HG03460 (cell line): ENCODE data around the gene TNPO1.
A peak's percentile ranks its signal among the peaks of the same experiment; 100 is the strongest.
"Not testable (repeated sequence)": the region's sequence is repeated elsewhere in the genome, so short reads cannot be mapped to it uniquely, and the experiment has no call there.

Experiments used
- ATAC-seq: cut with Tn5 transposase; IDR thresholded peaks from one replicate; pipeline ENCODE4 v1.9.1; 2021; ENCODE audit not compliant: unreplicated experiment

The TNPO1 gene

DNA sequence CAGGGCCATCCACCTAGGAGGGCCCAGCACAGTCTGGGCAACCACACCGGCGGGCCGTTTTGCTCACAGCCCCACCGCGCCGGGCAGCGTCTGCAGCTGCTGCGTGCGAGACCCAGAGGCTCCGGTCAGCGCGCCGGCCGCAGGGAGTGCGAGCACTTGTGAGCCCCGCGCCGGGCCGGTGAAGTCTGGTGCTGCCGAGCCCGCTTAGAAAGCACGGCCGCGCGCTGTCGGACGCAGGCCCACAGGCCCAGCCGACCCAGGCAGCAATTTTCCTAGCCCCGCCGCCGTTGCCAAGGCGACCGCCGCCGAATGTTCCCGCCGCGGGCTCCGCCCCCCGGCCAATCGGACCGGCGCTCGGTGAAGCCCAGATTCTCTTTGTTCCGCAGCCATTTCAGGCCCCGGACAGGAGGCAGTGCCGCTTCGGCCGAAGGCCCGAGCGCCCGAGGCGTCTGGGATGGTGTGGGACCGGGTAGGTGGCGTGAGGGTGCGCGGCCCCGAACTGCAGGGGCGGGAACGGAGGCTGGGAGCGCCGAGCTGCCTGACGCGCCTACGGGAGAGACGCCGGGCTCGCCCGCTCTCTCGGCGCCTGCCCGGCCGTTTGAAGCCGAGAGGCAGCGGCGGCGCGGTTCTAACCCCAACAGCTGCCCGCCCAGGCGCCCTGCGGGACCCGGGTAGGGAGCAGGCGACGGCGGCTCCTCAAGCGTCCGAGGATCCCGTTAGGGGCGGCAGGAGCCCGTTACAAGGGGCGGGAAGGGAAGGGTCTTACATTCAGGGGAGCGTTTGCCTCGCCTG is at the start of gene TNPO1:
TNPO1 (plus strand) TSS at position 378 of the 792 bp plus-strand sequence; CDS start at position 455, 77 bp downstream.
- peak; percentile 81 for ATAC-seq

DNA sequence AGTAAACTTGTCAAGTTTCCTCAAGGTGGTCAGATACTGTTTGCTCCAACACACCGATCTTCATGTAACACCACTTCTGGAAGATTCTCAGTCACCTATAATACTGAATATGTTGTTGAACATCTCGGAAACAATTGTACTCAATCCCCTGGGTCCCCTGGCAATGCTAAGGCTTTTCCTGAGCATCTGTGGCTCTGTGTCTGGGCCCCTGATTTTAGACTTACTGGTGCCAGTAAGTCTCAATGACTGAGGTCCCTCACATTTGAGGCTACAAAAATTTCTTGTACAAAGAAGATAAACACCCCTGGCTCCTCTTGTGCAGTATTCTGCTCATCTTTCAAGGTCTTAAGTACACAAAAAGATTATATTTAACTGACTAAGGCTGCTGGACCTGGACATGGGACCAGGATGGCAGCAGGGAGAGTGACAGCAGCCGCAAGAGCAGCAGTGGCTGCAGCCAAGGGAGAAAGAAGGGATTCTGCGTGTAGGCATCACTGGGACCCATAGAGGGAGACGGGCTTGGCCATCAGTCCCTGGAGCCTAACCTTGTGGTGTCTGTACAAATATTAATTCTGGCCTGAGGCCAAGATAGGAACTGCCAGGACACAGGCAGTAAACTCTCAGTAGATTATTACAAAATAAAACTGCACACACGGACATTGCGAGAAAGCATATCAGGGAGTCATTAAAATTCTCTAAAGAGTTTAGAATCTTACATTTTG is 49.0 kb upstream of the TNPO1 start:
- no peak for ATAC-seq

DNA sequence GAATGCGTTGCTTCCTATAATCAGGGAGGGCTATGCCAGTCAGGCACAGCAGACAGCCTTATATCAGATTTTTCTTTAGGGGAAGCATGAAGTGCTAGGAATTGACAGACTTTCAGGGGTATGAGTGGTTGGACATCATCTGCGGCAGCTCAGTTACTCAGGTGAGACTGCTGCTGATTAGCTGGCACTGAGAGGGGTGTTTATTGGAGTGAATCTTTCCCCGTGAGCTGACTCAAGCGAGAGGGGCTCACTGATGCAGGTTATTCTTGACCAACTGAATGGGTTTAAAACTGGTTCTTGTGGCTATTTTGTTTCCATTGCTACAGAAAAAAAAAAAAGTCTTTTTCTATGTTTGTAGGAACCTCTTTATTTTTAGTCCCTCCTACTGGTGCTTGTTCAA is 46.2 kb upstream of the TNPO1 start:
- no peak for ATAC-seq

DNA sequence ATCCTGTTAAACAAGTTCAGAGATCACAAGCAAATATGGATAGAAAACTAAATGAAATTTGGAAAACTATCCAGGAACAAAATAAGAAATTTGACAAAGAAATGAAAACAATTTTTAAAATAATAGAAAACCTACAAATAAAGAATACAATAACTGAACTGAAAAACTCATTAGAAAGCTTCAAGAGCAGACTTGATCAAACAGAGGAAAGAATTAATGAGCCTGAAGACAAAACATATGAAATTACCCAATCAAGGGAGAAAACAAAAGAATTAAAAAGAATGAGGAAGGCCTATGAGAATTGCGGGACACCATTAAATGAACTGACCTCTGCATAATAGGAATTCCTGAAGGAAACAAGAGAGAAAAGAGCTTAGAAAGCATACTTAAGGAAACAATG is 39.8 kb upstream of the TNPO1 start:
- no peak for ATAC-seq

DNA sequence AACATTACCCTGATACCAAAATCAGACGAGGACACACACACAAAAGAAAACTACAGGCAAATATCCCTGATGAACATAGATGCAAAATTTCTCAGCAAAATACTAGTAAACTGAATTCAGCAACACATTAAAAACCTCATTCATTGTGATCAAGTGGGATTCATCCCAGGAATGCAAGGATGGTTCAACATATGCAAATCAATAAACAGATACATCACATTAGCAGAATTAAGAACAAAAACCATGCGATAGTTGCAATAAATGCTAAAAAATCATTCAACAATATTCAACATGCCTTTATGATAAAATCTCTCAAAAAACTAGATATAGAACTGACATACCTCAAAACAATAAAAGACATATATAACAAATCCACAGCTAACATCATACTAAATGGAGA is 36.9 kb upstream of the TNPO1 start:
- no peak for ATAC-seq

DNA sequence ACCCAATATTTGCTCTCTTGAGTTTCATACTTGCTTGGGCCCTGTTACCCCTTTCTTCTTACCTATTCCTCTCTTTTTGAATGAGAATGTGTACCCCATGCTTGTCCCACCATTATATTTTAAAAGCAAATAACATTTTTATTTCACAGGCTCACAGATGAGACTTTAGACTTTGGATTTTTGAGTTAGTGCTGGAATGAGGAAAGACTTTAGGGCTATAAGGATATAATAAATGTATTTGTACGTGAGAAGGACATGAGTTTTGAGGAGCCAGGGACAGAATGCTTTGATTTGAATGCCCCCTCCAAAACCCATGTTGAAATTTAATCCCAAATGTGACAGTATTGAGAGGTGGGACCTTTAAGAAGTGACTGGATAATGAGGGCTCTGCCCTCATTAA is 33.1 kb upstream of the TNPO1 start:
- no peak for ATAC-seq

DNA sequence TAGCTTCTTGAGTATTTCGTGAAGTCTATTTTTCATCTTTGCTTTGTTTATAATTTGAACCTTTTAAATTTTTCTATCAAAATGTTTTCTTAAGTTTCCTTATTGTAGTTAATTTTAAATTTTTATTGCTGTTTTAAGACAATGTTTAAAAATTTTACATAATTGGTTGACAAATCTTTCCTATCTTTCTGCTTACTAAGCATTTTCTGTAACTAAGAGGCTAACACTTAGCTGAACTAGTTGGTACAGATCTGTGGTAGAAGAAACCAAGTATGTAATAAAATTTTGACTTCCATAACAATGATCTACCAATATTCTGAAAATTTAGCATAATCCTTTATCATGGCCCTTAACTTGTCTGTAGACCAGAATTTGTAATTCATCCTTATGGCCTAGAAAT is 32.3 kb upstream of the TNPO1 start:
- ATAC-seq: no peak

DNA sequence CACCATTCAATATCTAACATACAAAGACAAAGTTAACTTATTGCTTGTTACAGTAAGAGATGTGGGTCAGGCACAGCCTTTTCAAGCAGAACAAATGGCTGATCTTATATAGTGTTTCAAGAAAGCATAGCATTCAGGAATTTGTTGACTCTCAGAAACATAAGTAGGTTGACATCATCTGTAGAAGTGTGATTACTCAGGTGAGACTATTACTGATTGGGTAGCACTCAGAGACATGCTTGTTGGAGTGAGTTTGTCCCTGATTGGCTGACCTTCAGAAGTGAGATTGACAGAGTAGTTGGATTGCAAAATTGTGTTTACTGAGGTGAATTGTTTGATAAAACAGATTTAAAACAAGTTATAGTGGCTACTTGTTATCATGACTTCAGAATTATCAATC is 30.7 kb upstream of the TNPO1 start:
- no peak for ATAC-seq

DNA sequence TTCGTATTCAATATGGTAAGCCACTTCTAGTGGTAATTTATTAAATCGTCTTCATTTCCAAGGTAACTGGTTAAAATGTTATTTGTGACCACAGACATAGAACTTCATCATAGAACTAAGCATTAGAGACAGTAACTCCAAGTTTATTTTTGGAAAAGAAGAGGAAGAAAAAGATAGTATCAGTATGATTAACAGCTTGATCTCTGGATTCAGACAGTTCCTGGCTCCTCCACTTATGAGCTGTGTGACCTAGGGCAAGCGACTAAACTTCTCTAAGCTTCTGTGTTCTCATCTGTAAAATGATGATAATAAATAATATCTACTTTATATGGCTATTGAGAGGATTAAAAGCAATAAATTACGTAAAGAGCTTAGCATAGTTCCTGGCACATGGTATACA is 29.8 kb upstream of the TNPO1 start:
- ATAC-seq: no peak

DNA sequence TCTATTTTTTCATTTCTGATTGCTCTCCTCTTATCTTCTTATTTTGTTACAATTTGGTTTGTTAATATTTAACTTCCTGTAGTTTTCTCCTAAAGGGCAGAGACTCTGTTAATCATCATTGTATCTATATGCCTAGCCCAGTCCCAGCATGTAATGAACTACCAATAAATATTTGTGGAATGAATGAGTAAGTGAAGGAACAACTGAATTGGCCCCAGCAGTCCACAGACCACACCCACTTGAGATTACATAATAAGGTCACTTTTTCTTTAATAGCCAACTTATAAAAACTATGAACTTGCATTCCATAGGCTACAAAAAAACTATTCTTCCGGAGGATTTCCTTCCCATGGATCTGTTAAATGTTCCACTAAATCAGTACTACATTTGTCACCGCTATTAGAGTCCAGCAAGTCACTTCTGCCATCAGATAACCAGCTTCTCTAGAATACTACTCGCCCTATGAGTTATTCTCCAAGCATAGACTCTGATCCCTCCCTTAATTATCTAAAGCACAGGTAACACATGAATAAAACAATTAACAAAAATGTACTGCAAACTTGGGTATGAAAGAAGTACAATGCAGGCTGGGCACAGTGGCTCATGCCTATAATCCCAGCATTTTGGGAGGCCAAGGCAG is 27.5 kb upstream of the TNPO1 start:
- no peak for ATAC-seq

DNA sequence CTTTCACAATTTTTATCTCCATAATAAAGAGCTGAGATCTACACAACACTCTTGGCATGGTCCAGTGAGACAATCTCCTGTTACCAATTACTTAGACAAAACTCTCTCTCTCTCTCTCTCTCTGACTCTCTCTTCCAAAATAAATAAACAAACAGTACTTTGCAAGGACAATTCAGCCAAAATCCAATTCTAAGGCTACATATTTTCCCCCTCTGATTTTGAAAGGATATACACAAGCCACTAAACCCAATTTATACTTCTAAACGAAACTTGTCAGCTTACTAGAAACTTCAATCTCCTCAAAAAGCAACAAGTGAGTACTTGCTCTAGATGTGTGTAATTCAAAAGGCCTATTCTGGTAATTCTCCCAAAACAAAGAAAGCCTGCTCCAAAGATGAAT is 26.3 kb upstream of the TNPO1 start:
- no peak for ATAC-seq

DNA sequence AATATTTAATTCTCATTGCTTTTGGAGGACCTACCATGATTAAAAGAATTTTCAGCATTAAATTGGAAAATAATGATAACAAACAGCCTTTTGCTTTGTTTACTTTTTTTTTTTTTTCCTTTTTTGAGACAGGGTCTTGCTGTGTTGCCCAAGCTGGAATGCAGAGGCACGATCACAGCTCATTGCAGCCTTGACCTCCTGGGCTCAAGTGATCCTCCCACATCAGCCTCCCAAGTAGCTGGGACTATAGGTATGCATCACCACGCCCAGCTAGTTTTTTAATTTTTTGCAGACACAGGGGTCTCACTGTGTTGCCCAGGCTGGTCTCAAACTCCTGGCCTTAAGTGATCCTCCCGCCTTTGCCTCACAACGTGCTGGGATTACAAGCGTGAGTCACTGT is 23.8 kb upstream of the TNPO1 start:
- not testable (repeated sequence) for ATAC-seq

DNA sequence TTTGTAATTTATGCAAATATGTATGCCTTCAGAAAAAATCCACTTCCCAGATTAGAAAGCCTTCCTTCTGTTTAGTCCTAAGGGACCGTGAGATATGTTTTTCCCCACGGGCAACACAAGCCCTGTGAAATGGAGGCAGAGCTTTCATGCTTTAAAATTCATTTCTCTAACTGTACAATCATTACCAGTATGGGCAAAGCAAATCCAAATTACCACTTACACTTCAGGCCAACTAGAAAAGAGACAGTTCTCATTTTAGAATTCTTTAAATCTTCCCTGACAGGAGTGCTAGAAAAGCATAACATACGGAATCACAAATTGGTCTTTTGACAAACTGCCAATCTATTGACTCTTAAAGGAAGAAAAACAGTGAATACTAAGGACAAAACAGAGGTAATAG is 20.5 kb upstream of the TNPO1 start:
- ATAC-seq: no peak

DNA sequence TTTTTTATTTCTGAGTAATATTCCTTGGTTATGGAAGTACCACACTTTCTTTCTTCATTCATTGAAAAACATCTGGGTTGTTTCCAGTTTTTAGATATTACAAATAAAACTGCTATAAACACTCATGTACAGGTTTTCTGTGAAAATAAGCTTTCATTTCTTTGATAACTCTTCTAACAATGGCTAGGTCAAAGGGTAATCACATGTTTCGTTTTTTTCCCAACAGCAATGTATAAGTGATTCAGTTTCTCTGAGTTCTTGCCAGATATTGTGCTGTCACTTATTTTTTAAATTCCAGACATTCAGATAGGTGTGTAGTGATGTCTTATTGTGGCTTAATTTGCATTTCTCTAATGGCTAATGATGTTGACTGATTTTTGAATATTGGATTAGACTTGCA is 16.7 kb upstream of the TNPO1 start:
- ATAC-seq: no peak

DNA sequence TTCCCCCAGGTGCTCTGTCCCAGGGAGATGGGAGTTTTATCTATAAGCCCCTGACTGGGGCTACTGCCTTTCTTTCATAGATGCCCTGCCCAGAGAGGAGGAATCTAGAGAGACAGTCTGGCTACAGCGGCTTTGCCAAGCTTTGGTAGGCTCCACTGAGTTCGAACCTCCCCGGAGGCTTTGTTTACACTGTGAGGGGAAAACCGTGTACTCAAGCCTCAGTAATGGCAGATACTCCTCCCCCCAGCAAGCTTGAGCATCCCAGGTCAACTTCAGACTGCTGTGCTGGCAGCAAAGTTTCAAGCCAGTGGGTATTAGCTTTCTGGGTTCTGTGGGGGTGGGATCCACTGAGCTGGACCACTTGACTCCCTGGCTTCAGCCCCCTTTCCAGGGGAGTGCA is 7.8 kb upstream of the TNPO1 start:
- not testable (repeated sequence) for ATAC-seq

DNA sequence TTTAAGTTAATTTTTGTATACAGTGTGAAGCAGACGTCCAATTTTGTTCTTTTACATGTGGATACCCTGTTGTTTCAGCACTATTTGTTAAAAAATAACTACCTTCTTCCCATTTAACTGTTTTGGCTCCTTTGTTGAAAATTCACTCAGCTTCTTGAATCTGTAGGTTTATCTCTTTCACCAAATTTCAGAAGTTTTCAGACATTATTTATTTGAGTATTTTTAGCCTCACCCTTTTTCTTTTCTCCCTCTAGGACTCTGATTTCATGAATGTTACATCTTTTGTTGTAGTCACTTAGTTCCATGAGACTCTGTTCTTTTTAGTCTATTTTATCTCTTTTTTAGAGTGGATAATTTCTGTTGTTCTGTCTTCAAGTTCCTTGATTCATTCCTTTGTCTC is 4.6 kb upstream of the TNPO1 start:
- ATAC-seq: no peak

DNA sequence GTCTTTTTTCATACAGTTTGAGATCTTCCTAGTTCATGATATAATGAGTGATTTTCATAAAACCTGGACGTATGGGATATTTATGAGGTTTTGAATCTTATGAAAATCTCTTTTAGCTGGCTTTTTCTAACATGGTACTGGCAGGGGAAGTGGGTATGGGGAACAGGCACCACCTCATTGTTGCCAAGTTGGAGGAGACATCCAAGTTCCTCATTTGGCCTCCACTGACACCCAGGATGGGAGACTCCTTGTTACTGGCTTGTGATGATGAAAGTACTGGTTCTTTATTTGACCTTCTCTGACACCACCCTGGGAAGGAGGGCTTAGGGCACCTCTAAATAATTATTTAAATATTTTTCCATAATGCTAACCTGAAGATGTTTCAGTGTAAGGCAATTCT is 4.0 kb upstream of the TNPO1 start:
- ATAC-seq: no peak

DNA sequence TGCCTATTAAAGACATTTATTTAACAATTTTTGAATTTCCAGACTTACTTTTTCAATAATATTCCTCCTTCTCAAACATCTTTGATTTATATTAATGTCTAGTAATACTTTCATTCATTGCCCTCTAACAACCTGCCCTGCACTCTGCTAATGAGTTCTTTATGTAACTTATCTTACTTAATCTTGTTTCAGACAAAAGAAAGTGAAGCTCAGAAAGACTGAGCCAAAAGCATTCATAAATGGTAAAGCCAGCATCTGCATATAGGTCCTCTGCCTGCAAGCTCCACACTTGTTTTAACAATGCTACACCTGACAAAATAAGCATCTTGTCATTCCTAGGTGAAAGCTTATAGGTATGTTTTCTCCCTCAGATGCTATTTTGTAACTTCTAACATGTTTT is 2.4 kb upstream of the TNPO1 start:
- no peak for ATAC-seq

DNA sequence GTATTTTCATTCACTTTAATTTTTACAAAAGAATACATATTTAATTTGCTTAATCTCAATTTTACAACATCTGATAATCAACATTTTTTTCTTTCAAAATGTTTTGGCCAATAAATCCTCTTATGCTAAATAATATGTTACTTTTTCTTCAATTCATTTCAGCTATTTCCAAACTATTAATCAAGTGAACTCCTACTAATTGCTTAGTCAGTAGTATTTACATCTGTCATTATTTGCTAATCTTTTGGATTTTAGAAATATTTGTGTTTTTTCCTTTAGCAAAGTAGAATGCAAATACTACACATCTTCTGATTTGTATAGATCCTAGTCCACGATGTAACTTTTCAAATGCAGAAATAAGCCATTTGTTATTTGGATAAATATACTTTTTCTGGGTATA is 1.6 kb upstream of the TNPO1 start:
- ATAC-seq: no peak

DNA sequence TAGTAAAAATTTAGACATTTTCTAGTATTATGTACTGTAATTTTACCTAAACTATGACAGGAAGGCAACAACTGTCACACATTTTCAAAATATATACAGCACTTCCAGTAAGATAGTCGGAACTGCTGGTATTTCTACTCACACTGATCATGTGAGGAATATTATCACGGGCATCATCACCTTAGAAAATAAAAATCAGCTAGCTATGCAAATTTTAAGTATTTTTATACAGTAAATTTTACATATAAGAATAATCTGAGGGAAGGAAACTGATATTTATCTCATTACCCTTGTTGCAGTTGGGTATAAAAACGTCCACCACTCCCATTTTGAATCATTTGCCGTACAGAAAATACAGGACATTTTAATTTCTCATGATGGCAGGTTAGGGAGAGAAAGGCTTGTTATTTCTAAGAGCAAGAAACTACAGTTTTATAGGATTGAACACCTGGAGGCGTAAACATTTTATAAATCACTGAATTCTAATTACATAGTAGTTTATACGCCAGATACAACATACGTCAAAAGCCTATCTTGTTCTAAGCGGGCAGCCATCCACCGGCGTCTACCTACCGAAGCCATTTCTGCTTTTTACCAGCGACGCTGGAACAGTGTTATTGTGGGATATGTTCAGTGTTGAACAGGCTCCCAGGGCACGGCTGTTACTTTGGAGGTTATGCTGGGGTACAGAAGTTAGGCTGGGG is 729 bp upstream of the TNPO1 start:
- no peak for ATAC-seq

DNA sequence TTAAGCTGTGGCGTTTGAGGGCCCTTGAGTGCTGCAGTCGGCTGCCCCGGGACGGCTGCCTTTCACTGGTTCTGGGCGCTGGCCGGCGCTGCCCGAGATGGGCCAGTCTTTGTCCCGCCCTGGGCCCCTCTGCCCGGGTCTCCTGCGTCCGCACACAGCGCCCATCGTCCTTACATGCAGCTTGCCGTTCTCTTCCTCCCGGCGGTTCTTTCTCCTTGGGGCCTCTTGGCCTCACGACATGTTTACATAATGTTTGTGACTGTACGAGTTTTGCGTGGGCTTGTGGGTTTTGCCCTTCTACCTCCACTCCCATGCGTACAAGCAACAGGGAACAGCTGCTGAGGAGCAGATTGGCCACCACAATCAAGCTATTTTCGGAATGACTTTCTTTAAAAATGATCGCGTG is 618 bp downstream of the TNPO1 start:
- peak; percentile 27 for ATAC-seq
